GM18508 (cell line): ENCODE data around the gene ESYT2.
"Not testable (repeated sequence)": the region's sequence is repeated elsewhere in the genome, so short reads cannot be mapped to it uniquely, and the experiment has no call there.

Experiments used
- ATAC-seq: cut with Tn5 transposase; IDR thresholded peaks from one replicate; pipeline ENCODE4 v1.9.1; 2021; ENCODE audit warnings: moderate number of reproducible peaks; ENCODE audit not compliant: insufficient read depth, unreplicated experiment

The ESYT2 gene

DNA sequence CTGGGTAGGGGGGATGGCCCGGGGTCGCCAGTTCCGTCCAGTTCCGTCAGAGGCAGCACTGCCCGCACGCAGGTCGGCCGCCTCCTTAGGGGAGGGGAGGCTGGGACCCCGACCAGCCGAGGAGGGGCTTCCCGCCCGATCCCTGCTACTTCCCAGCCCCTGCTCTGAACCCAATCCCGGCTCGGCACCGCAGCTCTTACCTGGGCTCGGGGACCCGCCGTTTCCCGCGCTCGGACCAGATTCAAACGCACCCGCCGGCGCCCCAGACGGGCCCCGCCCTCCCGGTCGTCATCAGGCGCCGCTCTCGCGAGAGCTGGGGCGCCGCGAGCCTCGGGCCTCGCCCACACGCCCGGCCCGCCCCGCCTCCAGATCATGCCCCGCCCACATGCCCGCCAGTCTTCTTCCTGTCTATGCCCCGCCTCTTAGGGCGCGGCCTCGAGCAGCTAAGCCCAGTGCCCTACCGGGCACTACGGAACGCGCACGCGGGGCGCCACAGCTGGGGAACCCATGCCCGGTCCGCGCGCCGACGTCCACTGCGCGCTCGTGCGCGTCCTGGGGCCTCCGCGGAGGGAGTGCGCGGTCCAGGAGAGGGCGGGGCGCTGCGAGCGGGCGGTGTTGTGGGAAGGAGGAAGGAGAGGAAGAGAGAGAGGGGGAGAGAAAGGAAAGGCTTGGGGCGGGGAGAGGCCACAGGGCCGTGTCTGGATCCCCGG, 124.6 kb downstream of the ESYT2 start, which contains the start of gene NCAPG2:
TSS of gene NCAPG2 (minus strand) at position 281 of the 710 bp plus-strand sequence. CDS start 2,905 bp downstream, outside the sequence.
- peak; percentile 94 for ATAC-seq

DNA sequence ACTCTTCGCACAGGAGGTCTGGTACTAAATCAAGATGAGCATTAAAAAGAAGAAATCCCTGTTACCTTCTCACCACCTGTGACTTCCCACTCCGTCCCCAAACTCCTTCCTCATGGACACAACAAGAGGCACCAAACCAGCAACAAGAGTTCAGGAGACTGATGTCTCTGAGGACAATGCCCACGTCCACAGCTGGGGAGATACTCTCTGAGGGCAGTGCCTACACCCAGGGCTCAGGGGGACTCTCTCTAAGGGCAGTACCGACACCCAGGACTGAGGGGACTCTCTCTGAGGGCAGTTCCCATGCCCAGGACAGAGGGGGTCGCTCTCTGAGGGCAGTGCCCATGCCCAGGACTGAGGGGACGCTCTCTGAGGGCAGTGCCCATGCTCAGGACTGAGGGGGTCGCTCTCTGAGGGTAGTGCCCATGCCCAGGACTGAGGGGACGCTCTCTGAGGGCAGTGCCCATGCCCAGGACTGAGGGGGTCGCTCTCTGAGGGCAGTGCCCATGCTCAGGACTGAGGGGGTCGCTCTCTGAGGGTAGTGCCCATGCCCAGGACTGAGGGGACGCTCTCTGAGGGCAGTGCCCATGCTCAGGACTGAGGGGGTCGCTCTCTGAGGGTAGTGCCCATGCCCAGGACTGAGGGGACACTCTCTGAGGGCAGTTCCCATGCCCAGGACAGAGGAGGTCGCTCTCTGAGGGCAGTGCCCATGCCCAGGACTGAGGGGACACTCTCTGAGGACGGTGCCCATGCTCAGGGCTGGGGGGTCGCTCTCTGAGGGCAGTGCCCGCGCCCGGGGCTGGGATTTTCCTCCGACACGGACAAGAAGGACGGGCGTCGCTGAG, 125.4 kb downstream of the ESYT2 start:
- not testable (repeated sequence) for ATAC-seq

DNA sequence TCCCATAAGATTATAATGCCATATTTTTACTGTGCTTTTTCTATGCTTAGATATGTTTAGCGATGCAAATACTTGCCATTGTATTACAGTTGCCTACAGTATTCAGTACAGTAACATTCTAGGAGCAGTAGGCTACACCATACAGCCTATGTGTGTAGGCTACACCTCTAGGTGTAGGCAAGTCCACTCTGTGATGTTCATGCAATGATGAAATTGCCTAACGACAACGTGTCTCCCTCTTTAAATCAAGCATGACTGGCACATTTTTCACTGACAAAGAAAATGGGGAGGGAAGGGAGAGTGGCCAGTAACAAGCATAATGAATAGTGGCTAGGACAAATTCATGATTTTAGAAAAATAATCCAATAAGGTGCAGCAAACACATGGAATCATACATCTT, 126.4 kb downstream of the ESYT2 start:
- no peak for ATAC-seq

DNA sequence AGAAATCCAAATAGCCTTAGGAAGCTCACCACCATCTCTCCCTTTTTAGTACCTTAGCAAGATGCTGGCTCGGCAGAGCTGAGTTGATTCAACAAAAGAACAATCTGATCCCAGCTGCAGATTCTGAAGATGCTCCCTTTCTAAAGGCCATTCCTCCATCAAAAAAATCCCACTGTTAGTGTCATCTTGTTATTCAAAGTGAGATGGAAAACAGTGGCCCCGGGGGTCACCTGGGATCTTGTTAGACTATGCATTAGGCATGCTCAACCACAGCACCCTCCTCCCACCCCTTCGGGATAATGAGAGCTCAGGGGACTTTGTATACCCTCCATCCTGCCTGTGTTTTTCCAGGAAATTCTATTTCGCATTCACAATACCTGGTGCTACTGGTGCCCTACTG, 127.1 kb downstream of the ESYT2 start:
- no peak for ATAC-seq

DNA sequence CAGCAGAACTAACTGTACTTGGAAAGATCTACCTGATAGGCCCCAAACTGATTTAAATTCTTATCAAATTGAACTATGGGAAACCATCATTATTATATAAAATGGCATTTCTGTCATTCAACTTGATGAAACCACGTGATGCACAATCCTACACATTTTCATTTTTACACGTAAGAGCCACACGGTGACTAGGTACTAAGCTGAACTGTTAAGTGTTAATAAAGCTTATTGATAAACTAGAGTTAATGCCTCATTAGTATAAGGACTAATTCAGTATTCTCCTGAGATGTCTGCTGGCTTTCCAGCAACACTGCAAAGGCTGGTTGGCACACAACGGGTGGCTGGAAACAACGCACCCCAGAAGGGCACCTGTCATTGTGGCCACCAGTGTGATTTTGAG, 129.3 kb downstream of the ESYT2 start:
- no peak for ATAC-seq

DNA sequence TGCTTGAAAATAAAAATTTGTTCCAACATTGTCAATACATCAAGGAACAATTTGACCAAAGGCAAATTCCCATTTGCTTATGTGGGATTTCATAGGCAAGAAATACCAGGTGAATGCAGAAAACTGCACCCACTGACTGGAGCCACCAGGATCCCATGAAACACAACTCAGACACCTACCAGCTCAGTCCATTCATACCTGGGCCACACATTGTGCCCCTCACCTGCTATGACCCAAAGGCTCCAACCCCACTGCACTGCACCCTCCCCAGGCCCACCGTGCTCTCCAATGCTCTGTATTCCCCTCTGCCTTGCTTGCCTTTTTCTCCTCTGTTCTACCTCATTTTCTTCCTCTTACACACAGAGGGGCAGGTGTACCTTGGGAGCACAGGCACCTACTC, 130.0 kb downstream of the ESYT2 start:
- no peak for ATAC-seq

DNA sequence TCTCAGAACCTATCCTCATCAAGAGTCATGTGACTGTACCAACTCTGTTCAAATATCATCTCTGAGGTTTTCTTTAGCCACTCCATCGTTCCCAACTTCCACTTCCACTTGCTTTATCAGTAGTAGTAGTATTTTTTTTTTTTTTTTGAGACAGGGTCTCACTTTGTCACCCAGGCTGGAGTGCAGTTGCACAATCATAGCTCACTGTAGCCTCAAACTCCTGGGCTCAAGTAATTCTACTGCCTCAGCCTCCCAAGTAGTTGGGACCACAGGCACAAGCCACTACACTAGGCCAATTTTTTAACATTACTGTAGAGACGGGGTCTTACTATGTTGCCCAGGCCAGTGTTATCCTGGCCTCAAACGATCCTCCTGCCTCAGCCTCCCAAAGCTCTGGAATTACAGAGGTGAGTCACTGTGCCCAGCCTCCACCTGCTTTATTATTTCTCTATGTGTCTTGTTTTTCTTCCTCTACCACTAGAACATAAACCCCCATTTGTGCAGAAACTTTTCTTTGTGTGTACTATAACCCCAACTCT, 130.6 kb downstream of the ESYT2 start:
- ATAC-seq, result no peak

DNA sequence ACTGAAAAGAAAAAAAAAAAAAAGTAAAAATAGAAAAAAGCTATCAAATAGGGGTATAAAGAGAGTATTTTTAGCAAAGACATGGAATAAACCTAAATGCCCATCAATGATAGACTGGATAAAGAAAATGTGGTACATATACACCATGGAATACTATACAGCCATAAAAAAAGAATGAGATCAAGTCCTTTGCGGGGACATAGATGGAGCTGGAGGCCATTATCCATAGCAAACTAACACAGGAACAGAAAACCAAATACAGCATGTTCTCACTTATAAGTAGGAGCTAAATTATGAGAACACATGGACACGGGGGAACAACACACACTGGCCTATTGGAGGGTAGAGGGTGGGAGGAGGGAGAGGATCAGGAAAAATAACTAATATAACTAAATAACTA, 131.7 kb downstream of the ESYT2 start:
- ATAC-seq, result not testable (repeated sequence)

DNA sequence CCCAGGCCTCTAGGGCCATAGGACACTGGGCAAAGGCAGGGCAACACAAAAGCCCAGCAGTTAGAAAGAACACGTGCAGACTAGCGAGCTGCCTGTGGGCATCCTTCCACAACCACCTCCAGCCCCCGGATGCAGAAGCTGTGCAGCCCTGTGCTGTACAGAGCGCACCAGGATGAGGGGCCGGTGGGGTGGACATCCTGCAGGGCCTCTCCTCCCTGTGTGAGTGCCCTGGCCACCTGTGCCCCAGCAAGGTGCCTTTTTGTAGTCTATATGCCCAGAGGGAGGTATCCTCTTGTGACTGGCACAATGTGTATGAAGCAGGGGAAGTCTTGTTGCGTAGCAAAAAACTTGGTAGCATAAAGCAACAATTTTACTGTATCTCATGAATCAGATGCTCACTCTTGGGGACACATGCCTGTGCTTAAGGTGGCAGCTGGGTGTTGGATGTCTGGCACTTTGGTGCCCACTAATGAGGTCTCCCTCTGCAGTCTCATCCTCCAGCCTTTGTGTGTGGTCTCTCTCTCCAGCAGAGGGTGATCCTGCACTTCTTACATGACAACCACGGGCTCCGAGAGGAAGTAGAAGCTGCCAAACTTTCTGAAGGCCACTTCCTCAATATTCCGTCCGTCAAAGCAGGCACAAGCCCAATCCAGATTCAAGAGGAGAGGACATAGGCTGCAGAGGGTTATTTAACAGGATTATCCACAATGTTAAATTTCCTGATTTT, 133.4 kb downstream of the ESYT2 start:
- peak; percentile 71 for ATAC-seq

DNA sequence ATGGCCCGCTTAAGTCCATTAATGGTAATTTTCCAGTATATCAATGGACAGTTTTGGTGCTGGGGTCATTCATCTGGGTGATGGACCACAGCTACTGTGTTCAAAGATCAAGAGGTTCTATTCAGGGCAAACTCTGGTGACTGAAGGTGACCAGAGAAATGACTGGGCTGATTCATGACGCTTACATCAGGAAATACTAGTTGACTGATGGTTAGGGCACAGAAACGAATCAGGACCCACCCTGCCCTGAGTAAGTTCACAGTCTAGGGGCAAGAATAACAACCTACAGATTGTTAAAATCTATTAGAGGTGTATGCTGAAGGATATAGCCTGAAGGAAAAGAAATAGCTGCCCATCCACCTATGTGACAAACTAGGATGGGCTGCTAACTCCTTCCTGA, 134.3 kb downstream of the ESYT2 start:
- ATAC-seq, result no peak

DNA sequence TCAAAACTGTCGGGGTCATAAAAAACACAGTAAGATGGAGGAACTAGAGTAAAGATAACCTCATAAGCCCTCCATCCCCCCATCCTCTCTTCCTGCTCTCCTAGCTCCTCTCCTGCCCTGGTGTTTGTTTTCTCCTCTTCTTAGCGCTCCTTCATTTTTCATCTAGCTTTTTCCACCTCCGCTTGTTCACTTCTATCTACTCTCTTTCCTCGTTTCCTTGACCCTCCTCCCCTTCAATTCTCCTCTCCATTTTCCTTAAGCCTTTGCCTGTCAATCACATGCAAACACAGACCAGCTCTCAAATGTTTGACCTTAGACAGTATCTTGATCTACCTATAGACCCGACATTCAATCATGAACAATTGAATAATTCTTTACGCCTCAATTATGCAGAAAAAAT, 134.7 kb downstream of the ESYT2 start:
- no peak for ATAC-seq

DNA sequence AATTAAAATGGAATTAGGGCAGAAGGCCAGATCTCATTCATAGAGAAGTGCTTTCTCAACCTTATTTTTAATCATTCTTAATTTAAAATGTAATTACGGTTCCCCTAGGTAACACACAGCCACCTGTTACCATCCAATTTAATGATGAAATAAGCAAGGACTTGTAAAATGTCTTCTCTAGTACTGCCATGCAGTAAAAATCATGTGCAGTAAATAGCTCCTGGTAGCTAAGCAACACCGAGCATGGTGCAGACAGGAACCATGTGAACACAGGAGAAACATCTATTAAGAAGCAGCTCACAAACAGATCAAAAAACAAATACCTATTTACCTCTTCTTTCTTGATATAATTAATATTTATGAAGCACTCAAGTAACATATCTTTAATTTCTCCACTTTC, 139.8 kb downstream of the ESYT2 start:
- ATAC-seq, result no peak

DNA sequence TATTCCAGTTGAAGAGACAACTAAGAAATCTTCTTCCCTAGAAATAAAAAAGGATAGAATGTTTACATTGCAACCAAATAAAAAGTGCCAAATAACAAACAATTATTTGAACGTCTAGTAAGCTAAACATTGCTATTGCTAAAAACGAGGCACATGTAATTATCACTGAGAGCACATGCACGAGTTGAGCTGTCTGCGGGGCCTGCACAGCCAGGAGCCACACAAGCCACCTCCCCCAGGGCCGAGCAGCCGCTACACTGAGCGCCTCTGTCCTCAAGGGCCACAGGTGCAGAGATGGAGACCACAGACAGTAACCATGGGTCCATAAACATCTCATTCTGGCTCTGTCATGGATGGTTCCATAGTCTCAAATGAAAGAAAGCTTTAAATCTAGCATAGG, 141.9 kb downstream of the ESYT2 start:
- no peak for ATAC-seq

DNA sequence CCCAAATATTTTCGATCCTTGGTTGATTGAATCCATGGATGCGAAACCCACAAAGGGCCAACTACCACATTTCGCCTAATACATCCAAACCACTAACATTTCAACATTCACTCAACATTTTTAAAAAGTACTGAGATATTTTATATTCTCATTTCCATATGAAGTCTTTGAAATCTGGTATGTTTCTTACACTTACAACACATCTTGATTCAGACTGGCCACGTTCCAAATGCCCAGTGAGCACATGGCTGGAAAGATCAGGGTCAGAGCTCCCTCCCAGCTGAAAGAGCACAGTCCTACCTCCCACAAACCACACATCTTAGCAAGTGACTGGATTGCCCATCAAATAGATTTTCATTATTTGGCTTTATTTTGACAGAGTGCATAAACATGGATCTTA, 143.6 kb downstream of the ESYT2 start:
- no peak for ATAC-seq

DNA sequence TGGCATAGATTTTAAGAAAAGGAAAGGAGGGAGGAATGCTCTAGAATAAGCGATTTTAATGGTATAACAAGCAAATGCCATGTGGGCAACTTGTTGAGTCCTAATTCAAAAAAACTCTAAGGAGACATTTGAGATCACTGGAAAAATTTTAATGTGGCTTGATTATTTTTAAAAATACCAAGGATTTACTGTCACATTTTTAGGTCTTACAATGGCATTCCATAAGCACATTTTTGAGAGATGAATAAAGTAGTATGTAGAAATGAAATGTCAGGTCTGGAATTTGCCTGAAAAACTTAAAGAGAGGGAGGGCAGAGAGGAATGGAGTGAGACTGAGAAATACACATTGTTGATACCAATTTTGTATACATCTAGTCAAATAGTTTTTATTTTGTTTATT, 145.0 kb downstream of the ESYT2 start:
- ATAC-seq, result no peak

DNA sequence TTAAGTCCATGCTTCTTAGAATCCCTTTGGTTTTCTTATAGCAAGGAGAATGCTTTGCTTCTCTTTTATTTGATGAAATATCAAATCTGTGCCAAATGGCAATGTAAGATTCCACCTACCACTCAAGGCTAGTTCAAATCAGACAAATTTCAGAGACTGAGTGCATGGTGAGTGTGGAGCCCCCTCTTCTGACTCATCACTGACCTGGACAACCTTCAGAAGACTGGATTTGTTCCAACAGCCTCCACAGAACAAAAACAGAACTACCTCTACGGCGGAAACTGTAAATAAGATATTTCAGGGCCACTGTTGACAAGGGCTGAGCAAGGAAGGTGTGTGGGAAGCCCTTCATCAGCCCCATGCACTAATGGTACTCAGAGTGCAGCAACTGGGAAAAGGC, 145.8 kb downstream of the ESYT2 start:
- ATAC-seq, result no peak

DNA sequence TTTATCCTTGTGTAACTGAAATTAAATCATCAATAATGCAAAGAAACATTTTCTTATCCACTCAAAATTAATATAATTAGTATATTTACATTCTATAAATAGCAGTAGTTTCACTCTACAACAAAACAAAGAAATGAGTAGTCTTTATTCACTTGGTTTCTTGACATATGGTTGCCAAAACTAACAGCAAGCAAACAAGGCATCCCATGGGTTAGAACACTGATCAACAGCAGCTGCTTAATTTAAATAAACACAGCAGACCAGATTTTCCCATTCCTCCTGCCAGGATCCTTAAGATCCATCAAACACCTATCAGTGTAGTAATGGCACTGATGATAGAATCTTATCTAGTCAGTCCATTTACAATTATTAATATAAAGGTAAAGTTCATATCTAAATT, 146.9 kb downstream of the ESYT2 start:
- no peak for ATAC-seq
